Right renal cortex interstitium (tissue), 3 donors: Measurements from ENCODE around the gene NF1. TPM values are rescaled to one million over a fixed set of nuclear protein-coding genes. Genes with fewer than 3 reads are reported as not detected.
"Not testable (repeated sequence)": the region's sequence is repeated elsewhere in the genome, so short reads cannot be mapped to it uniquely, and the experiment has no call there.

Experiments
- DNase-seq, 3 donors: peaks; one replicate each; pipeline ENCODE4 v3.0.0-alpha.2; 2013; ENCODE audit warnings: low read depth in 3 of 3, low spot score in 2 of 3
- polyA plus RNA-seq, 3 donors: library from polyadenylated mRNA; unstranded; fragments of 120-200 nt; gene quantifications; one replicate each; pipeline ENCODE4 v1.2.1, GENCODE V29; 2013; ENCODE audit not compliant: insufficient read length in 3 of 3

Gene NF1
- polyA plus RNA-seq, result 10 to 100 TPM; 36.7 to 42.9 (median 39.2) TPM

DNA sequence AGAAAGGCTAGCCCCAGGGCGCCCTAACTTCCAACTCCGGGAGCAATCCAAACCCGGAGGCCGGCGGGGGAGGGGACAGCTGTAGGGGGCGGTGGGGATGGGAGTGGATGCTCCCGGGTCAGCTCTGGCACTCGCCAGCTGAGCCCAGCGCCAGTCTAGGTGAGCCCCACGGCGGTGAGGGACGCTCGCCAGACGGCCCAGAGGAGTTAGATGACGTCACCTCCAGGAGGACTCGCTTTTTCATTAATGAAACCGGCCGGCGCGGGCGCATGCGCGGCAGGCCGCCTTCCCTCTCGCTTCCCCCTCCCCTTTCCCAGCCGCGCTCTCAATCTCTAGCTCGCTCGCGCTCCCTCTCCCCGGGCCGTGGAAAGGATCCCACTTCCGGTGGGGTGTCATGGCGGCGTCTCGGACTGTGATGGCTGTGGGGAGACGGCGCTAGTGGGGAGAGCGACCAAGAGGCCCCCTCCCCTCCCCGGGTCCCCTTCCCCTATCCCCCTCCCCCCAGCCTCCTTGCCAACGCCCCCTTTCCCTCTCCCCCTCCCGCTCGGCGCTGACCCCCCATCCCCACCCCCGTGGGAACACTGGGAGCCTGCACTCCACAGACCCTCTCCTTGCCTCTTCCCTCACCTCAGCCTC, at the start of gene NF1:
Gene NF1, plus strand, starts transcription at position 378 of the 636 bp plus-strand sequence. CDS start 333 bp downstream, outside the sequence.
- DNase-seq, result peak; percentile 89 to 90 (median 89)

DNA sequence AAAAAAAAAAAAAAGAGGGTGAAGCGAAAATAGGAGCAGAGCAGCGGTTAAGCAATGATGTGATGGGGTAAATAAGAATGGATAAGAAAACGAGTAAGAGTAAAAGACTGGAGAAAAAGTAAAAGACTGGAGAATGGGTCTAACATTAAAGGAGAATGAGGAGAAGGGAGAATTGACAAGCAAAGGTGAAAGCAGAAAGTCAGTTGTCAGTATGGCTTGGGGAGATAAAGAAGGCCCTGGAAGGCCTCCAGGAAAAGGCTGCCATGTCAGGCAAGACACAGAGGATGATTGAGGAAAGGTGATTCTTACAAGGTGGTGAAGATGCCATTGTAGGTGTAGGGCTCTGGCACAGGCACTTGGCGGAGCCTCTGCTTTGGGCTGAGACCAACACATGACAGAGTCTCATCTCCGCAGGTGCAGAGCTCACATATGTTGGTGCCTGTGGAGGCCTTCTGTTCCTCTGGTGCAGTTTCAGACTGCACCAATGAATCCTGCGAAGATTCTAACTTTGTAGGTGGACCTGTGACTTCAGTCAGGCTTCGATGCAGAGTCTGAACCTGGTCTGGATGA, 47.8 kb upstream of the NF1 start:
- not testable (repeated sequence) for DNase-seq

GRCh38 chr17:31048142-31048541, 46.6 kb upstream of the NF1 start:
- DNase-seq, result no peak

DNA sequence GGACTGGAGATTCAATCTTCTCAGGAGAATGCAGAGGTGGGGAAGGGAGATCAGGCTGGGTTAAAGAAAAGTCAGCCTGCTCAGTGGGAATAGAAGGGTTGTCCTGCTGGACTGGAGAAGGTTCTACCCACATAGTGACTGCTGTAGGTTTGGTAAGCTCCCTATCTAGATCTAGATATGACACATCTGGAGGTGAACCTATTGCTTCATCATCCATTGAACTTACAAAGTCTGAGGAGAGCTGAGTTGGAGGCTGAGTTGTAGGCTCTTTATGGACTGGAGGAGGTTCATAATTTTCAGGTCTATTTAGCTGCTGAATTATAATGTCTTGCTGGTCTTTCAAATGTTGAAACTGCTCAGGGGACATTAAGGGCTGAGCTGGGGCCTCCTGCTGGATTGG, 46.0 kb upstream of the NF1 start:
- DNase-seq, result no peak

DNA sequence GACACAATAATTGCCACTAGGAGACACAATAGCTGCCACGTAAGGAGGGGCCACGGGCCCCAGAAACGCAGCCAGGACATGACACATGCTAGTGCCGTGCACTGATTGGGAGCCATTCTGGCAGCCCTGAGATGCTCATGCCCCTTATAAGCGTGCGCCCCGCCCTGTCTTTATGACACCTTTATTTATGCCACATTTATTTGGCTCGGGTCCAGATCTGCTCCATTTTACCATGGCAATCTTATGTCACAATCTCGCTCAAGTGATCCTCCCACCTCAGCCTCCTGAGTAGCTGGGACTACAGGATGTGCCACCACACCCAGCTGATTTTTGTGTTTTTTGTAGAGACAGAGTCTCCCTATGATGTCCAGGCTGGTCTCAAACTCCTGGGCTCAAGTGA, 43.8 kb upstream of the NF1 start:
- no peak for DNase-seq

- DNase-seq, result no peak
Measured at GRCh38 chr17:31051506-31051905, 43.3 kb upstream of the NF1 start.

DNA sequence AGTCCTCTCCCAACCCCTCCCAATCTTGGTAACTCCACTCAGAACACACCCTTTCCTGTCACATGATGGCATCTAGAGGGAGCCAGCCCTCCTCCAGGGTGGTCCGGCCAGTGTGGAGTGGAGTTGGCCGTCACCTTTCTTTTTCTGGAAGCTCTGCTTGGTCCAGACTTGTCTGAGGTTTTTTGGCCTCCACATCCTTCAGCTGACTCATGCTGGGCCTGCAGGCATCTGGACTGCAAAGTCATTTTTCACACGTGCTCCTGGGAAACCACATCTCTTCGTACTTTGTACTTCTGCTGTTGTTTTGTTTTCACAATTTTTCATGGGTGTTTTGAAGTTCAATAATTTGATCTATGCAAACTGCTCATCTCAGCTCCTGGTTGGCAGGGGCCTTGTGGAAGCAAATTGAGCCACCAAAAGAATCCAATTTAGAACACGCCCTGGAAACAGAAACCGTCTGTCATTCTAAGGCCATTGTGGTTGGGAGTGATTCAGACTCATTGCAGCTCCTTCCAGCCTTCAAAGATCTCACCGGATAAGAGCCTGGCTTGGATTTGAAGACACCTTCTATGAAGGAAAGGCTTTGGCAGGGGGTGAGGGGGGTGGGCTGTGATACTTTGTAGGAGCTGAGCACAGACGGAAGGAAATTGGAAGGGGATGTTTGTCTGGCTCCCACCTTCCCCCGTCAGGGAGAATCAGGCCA, 42.4 kb upstream of the NF1 start:
- no peak for DNase-seq

DNA sequence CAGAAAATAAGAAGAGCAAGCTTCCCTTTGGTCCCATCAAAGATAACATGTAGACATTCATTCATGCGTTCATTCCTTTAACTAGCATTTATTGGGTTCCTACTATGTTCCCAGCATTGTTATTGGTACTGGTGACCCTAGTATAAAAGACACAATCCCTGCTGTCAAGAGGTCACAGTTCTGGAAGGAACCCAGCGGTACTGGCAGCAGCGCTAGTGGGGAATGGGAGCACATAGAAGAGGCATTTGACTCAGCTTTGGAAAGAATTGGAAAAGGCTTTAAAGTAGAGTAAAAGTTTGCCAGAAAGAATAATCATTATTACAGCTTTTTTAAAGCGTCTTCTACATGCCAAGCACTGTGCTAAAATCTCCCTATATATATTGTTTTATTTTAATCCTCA, 41.7 kb upstream of the NF1 start:
- DNase-seq, result no peak

DNA sequence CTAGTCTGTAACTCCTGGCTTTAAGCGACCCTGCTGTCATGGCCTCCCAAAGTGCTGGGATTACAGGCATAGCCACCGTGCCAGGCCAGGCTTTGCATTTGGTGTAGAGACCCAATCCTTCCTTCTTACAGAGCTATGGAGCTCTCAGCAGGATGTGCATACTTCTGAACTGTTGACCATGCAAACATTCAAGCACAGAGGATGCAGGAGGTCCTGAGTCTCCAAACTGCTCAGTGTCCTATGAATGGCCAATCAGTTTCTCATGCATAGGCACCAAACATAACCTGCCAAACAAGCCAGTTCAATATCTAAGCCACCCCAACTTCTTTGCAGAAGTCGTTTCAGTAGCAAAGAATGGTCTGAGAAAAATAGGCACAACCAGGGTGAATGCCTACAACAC, 40.0 kb upstream of the NF1 start:
- DNase-seq, result no peak

- no peak for DNase-seq
Measured at GRCh38 chr17:31058976-31059375, 35.8 kb upstream of the NF1 start.

GRCh38 chr17:31060791-31061550, 33.8 kb upstream of the NF1 start:
- no peak for DNase-seq

DNA sequence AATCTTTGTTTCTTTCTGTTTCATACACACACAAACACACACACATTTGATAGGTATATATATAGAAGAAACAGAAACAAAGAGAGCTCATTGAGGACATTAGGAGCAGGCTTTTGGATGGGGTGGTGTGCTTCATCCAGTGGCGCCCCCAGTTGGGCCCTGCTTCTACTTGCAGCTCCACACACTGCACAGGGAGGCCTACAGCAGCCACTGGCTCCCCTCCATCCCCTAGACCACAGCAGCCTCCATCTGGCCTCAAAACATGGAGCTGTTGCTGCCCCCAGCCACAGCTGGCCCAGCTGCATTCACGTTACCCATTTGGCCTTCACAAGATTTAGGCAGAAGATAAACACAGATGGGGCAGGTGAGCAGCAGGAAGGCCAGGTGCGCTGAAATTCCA, 33.1 kb upstream of the NF1 start:
- DNase-seq, result no peak

DNA sequence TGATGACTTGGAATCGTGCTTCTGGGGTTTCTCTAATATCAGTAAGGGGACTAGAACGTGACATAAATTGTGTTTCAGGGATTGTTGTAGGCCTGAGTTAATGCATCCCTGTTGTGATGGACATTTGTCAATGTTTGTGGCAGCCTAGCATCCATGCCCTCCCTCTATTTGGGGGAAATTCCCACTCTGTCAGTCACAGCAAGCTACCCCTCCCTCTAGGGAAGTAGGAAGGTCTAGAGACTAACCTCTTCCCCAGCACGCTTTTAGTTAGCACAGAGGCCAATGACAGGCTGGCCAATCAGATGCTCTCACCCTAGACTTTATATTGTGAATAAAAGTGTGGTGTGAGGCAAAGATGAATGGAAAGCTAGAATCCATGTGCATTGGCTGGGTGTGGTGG, 32.4 kb upstream of the NF1 start:
- DNase-seq, result no peak

GRCh38 chr17:31064707-31065106, 30.1 kb upstream of the NF1 start:
- no peak for DNase-seq

DNA sequence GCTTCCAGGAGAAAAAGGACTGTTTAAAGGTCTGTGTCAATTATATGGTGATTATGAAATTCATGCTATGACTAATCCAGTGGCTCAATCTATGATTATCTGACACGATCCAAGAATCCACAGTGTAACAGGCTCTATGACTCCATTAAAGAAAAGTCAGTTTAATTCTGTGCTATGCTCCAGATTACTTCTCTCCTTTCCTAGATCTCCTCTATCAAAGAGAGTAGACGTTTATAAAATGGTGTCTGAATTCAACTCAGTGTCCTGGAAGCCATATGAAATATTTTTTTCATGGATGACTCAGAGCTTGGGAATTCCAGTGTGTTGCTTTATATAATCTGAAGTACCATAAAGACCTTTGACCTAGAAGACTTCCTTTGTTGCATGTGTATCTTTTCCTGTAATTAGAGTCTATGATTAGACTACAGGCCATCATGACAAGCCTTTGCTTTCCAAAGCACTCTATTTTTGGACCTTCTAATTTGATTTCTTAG, 27.0 kb upstream of the NF1 start:
- DNase-seq, result no peak

DNA sequence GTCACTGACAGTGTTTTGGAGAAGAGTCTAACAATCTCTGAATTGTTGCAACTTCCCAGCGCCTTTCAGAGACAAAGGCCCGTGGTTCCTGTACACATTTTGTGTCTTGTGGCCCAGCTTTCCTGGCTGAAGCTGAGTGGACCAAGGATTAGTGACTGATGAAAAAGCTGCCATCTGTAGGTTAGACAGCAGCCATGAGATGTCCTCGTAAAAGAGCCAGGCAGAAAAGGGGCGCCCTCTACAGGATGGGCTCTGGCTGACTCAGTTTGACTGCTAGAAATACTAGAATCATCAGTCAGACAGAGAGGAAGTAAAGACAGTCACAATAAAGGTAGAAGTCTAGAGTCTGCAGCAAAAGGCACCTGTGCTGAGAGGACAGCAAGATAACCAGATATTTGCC, 26.5 kb upstream of the NF1 start:
- DNase-seq, result no peak

DNA sequence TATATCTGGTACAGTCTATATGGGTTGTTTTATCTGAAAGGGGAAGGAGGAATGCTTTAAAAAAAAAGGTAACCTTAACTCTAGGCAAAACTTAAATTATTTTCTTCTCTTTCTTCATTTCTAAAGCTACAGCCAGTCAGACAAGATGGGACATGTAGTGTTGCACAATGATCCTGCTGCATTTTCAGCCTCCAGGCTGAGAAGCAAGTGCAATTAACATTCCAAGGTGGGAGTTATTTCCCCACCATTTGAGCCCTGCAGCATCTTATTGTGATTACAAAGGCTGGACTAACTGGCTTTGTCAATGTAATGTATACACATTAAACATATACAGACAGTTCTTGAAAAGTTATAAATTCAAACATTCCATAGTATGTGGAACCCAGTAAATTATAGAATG, 22.6 kb upstream of the NF1 start:
- DNase-seq, result no peak

DNA sequence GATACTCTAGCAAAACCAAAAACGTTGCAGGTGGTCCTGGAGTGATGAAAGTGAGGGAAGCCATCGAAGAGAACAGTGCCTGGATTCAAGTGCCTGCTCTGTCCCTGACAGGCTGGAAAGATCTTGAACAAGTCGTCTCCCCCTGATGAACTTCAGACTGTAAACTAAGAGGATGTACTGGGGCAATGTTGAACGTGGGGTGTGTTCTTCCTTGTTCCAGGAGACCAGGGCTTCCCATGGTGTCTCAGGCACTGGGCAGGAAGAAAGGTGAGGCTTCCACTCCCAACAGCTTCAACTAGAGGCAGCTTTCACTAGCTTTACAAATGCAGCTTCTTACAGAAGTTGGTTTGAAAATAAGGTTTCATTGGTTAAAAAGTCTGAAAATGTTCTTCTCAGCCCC, 21.4 kb upstream of the NF1 start:
- DNase-seq, result no peak

DNA sequence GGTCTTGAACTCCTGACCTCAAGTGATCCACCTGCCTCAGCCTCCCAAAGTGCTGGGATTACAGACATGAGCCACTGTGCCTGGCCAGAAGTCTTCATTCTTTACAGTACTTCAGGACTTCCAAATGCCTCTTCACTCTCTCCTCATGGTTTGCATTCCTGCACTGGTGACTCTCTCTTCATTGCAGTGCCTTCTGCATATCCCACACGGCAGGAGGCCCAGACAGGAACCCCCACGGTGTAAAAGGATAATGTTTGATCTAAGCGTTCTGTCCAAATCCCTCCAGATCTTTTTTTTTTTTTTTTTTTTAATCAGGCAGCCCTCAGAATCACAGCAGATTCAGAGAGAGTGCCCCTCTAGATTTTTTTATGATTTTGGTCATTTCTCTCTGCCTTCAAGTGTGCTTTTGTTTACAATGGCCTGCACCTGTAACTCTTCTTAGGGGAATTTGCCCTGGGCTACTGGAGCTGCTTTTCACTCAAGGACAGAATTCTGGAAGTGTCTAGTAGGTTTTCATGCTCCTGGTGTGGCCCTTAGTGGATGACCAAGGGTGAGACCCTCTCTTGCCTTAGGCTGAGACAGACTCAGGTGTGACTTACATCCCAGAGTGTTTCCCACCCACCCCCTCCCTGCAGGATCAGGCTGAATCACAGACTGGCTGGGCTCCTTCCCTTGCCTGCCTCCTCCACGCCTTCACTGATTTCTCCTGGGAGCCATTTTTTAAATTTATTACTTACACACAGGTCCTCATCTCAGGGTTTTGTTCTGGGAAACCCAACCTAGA, 19.8 kb upstream of the NF1 start:
- no peak for DNase-seq

GRCh38 chr17:31078290-31078689, 16.5 kb upstream of the NF1 start:
- no peak for DNase-seq

DNA sequence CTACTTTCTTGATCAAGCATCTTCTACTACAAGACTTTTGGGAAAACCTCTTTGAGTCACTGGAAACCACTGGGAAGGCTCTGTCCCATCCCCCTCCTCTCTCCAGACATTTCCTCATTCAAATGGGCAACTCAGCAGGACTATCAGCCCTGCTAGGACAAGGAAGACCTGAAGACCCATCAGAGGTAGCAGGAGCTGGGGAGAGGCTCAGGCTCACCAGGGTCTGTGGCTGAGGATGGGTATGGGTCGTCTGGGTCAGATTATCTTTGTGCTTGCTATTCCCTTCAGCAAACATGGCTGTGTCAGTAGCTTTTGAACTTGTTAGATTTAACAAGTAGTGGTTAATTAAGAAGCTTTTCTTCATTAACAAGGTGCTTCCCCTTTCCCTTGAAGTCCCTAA, 15.0 kb upstream of the NF1 start:
- DNase-seq, result no peak
